ENCODE results near the gene FYCO1.

FYCO1 gene

DNA sequence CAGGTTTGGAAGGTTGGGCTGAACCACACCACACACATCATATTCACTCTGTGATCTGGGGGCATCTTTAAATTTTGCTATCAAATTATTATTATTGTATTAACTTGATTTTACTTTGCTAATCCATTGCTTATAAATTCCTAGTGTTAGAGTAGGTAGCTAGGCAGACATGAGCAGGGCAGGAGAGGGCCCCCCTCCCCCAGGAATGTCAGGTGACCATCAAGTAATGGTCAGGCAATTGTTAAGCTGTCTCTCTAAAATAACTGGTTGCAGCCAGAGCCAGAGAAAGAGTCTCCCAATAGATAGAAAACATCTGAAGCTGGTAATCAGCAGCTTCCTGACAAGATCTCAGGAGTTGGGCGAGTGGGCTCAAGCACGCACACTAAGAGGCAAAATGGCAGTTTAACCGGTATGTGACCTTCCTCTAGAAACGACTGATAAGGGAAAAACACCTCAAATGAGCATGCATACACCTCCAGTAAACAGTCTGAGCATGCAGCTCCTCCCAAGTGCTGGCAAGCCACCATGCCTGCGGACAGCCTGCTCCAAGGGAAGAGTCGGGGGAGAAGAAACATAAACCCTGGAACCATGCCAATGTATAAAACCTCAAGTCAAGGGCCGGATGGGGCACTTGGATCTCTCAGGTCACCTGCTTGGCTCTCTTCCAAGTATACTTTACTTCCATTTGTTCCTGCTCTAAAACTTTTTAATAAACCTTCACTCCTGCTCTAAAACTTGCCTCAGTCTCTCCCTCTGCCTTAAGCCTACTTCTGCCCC is 55.4 kb downstream of the FYCO1 start:
- CTCF ChIA-PET = interaction anchor here (0.6 kb wide), 1 partner anchor 1797 kb away, joined by 5 read pairs; no protein-coding TSS in a partner anchor

DNA sequence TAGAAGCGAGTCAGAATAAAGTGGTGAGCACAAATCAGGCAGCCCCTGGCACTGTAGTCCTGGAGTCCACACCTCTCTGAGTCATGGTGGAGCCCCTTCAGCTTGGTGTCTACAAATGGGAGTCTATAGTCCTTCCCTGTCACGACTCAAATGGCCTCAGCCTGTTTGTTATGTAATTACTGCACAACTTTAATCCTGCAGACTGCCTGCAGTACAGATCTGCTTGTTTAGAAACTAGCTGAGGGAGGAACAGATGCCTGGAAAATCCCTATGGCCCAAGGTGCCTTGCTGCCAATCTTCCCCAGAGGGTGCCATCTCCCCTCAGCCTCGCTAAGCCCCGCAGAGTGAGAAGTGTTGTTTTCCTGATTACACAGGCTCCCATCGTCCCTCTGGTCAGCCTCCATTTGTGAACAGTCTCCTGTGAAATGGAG is 56.3 kb downstream of the FYCO1 start:
- TF ChIP-seq SP1 (IDR thresholded peaks at IDR 0.05) = no peak
- no peak for TF ChIP-seq BHLHE40 (IDR thresholded peaks at IDR 0.05; ENCODE audit: borderline replicate concordance)
- TF ChIP-seq CTBP1 (IDR thresholded peaks at IDR 0.05; ENCODE audit: borderline replicate concordance) = no peak
- TF ChIP-seq L3MBTL2 (conservative IDR thresholded peaks at IDR 0.05) = no peak
- TF ChIP-seq HDGF (IDR thresholded peaks at IDR 0.05; ENCODE audit: borderline replicate concordance) = no peak
- no peak for TF ChIP-seq PKNOX1 (IDR thresholded peaks at IDR 0.05)
- no peak for TF ChIP-seq ELF4 (IDR thresholded peaks at IDR 0.05)
- TF ChIP-seq FOXM1 (IDR thresholded peaks at IDR 0.05; ENCODE audit: borderline replicate concordance) = no peak
- no peak for TF ChIP-seq FOXK2 (IDR thresholded peaks at IDR 0.05)
- no peak for TF ChIP-seq SUZ12 (IDR thresholded peaks at IDR 0.05)
- TF ChIP-seq ZNF384 (IDR thresholded peaks at IDR 0.05) = no peak
- no peak for TF ChIP-seq ARNT (IDR thresholded peaks at IDR 0.05)
- TF ChIP-seq FOXA1 (IDR thresholded peaks at IDR 0.05) = no peak
- TF ChIP-seq LEF1 (IDR thresholded peaks at IDR 0.05; ENCODE audit: borderline replicate concordance) = no peak
- no peak for TF ChIP-seq TARDBP (IDR thresholded peaks at IDR 0.05)
- no peak for TF ChIP-seq NFRKB (IDR thresholded peaks at IDR 0.05)
- DNase-seq (ENCODE audit: extremely low spot score) = no peak
- POLR2A ChIA-PET = no interaction called here
- CTCF ChIA-PET = interaction anchor here (0.7 to 1.8 kb wide), 5 partner anchors 23 to 439 kb away, joined by 3 to 7 read pairs (median 5); no protein-coding TSS in a partner anchor

More for the DNA sequence above, 55.4 kb downstream of the FYCO1 start:
- DNase-seq (ENCODE audit: extremely low spot score) = no peak
- TF ChIP-seq CTBP1 (IDR thresholded peaks at IDR 0.05; ENCODE audit: borderline replicate concordance) (no peak), HDGF (IDR thresholded peaks at IDR 0.05; ENCODE audit: borderline replicate concordance) (no peak), NFRKB (IDR thresholded peaks at IDR 0.05) (no peak), L3MBTL2 (conservative IDR thresholded peaks at IDR 0.05) (no peak), LEF1 (IDR thresholded peaks at IDR 0.05; ENCODE audit: borderline replicate concordance) (no peak), SUZ12 (IDR thresholded peaks at IDR 0.05) (no peak), ARNT (IDR thresholded peaks at IDR 0.05) (no peak), FOXK2 (IDR thresholded peaks at IDR 0.05) (no peak), BHLHE40 (IDR thresholded peaks at IDR 0.05; ENCODE audit: borderline replicate concordance) (no peak), FOXA1 (IDR thresholded peaks at IDR 0.05) (no peak), PKNOX1 (IDR thresholded peaks at IDR 0.05) (no peak), ZNF384 (IDR thresholded peaks at IDR 0.05) (no peak), ELF4 (IDR thresholded peaks at IDR 0.05) (no peak), TARDBP (IDR thresholded peaks at IDR 0.05) (no peak), SP1 (IDR thresholded peaks at IDR 0.05) (no peak), FOXM1 (IDR thresholded peaks at IDR 0.05; ENCODE audit: borderline replicate concordance) (no peak)
- POLR2A ChIA-PET = no interaction called here

GRCh38 chr3:45938864-45939263 is 56.8 kb downstream of the FYCO1 start:
- POLR2A ChIA-PET = no interaction called here
- no peak for TF ChIP-seq ZNF384 (IDR thresholded peaks at IDR 0.05)
- TF ChIP-seq NFRKB (IDR thresholded peaks at IDR 0.05) = no peak
- TF ChIP-seq HDGF (IDR thresholded peaks at IDR 0.05; ENCODE audit: borderline replicate concordance) = peak; percentile 38; the same call in 1 of the 2 replicates
- CTCF ChIA-PET = interaction anchor here (0.7 to 1.8 kb wide), 5 partner anchors 23 to 440 kb away, joined by 3 to 7 read pairs (median 5); no protein-coding TSS in a partner anchor
- peak; percentile 76 for DNase-seq (ENCODE audit: extremely low spot score)

DNA sequence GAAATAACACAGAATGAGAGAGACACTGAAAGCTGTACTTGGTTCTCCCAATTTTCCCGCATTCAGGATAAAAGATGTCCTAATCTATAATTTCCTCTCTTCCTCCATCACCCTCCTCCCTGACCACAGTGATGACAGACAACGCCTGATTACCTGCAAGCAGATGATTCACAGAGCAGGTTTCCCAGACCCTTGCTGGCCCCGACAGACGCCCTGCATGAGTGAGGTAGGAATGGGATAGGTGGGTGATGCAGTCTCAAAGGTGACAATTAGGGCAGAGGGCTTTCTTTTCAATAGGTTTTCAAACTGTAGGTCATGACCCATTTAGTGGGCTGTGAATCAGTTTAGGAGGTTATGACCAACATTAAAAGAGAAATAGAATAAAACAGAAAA is 57.6 kb downstream of the FYCO1 start:
- no peak for DNase-seq (ENCODE audit: extremely low spot score)
- ChIA-PET CTCF (interaction anchor here (1.1 to 1.8 kb wide), 3 partner anchors 24 to 440 kb away, joined by 3 to 7 read pairs (median 6); no protein-coding TSS in a partner anchor), POLR2A (no interaction called here)
- TF ChIP-seq SUZ12 (IDR thresholded peaks at IDR 0.05) (no peak), PKNOX1 (IDR thresholded peaks at IDR 0.05) (no peak), NFRKB (IDR thresholded peaks at IDR 0.05) (no peak), SP1 (IDR thresholded peaks at IDR 0.05) (no peak), FOXK2 (IDR thresholded peaks at IDR 0.05) (no peak), FOXM1 (IDR thresholded peaks at IDR 0.05; ENCODE audit: borderline replicate concordance) (no peak), ZNF384 (IDR thresholded peaks at IDR 0.05) (no peak), HDGF (IDR thresholded peaks at IDR 0.05; ENCODE audit: borderline replicate concordance) (no peak), TARDBP (IDR thresholded peaks at IDR 0.05) (no peak), CTBP1 (IDR thresholded peaks at IDR 0.05; ENCODE audit: borderline replicate concordance) (no peak), ELF4 (IDR thresholded peaks at IDR 0.05) (no peak), FOXA1 (IDR thresholded peaks at IDR 0.05) (no peak), ARNT (IDR thresholded peaks at IDR 0.05) (no peak), LEF1 (IDR thresholded peaks at IDR 0.05; ENCODE audit: borderline replicate concordance) (no peak), BHLHE40 (IDR thresholded peaks at IDR 0.05; ENCODE audit: borderline replicate concordance) (no peak), L3MBTL2 (conservative IDR thresholded peaks at IDR 0.05) (no peak)

- DNase-seq (ENCODE audit: extremely low spot score) = no peak
- TF ChIP-seq NFRKB (IDR thresholded peaks at IDR 0.05) (no peak), L3MBTL2 (conservative IDR thresholded peaks at IDR 0.05) (no peak), LEF1 (IDR thresholded peaks at IDR 0.05; ENCODE audit: borderline replicate concordance) (no peak), TARDBP (IDR thresholded peaks at IDR 0.05) (no peak), FOXM1 (IDR thresholded peaks at IDR 0.05; ENCODE audit: borderline replicate concordance) (no peak), BHLHE40 (IDR thresholded peaks at IDR 0.05; ENCODE audit: borderline replicate concordance) (no peak), SP1 (IDR thresholded peaks at IDR 0.05) (no peak), FOXK2 (IDR thresholded peaks at IDR 0.05) (no peak), PKNOX1 (IDR thresholded peaks at IDR 0.05) (no peak), FOXA1 (IDR thresholded peaks at IDR 0.05) (no peak), ELF4 (IDR thresholded peaks at IDR 0.05) (no peak), HDGF (IDR thresholded peaks at IDR 0.05; ENCODE audit: borderline replicate concordance) (no peak)
- ChIA-PET CTCF (interaction anchor here (0.6 to 1.4 kb wide), 2 partner anchors 20 to 24 kb away, joined by 3 to 5 read pairs; no protein-coding TSS in a partner anchor), POLR2A (no interaction called here)
These were observed 58.2 kb downstream of the FYCO1 start for GRCh38 chr3:45937206-45938042.
